HG03045 (cell line): ENCODE results near the gene SRD5A2.

ENCODE experiments used
- ATAC-seq: cut with Tn5 transposase; IDR thresholded peaks from one replicate; pipeline ENCODE4 v1.9.1; 2021; ENCODE audit warnings: mild to moderate bottlenecking, moderate library complexity; ENCODE audit not compliant: unreplicated experiment

The SRD5A2 gene

GRCh38 chr2:31474296-31474695 is 106.4 kb downstream of the SRD5A2 start:
- ATAC-seq, result no peak
